HEK293 (cell line): ENCODE results near the gene FXN.

Experiments used
- GLIS2 ChIP-seq: fragments of 450-650 bp; formaldehyde crosslinking; IDR thresholded peaks from 2 replicates; pipeline ENCODE4 v1.5.1; 2016; ENCODE audit warnings: missing biosample characterization, missing genetic modification characterization
- KLF17 ChIP-seq: fragments of 450-650 bp; formaldehyde crosslinking; IDR thresholded peaks from 2 replicates; pipeline ENCODE4 v1.5.1; 2016; ENCODE audit warnings: missing biosample characterization, missing genetic modification characterization
- KLF9 ChIP-seq: fragments of 450-650 bp; formaldehyde crosslinking; IDR thresholded peaks from 2 replicates; pipeline ENCODE4 v1.5.1; 2016; ENCODE audit warnings: missing biosample characterization, missing genetic modification characterization, low read depth
- MYNN ChIP-seq: fragments of 450-650 bp; formaldehyde crosslinking; IDR thresholded peaks from 2 replicates; pipeline ENCODE4 v1.5.1; 2016; ENCODE audit warnings: missing biosample characterization, missing genetic modification characterization, borderline replicate concordance
- SETDB1 ChIP-seq: IDR thresholded peaks from one replicate; pipeline ENCODE4 v1.6.1; 2017; ENCODE audit warnings: mild to moderate bottlenecking, low read length, moderate library complexity, mixed read lengths; ENCODE audit not compliant: insufficient read length
- SP7 ChIP-seq: fragments of 450-650 bp; formaldehyde crosslinking; IDR thresholded peaks from 2 replicates; pipeline ENCODE4 v1.5.1; 2016; ENCODE audit warnings: missing biosample characterization, missing genetic modification characterization
- ZBTB44 ChIP-seq: fragments of 450-650 bp; IDR thresholded peaks from 2 replicates; pipeline ENCODE4 v1.5.1; 2018; ENCODE audit warnings: missing biosample characterization, mild to moderate bottlenecking, missing genetic modification characterization
- ZBTB48 ChIP-seq: fragments of 450-650 bp; formaldehyde crosslinking; IDR thresholded peaks from 2 replicates; pipeline ENCODE4 v1.5.1; 2016; ENCODE audit warnings: missing biosample characterization, missing genetic modification characterization
- ZFP3 ChIP-seq: fragments of 450-650 bp; formaldehyde crosslinking; IDR thresholded peaks from 2 replicates; pipeline ENCODE4 v1.5.1; 2016; ENCODE audit warnings: low read depth, missing biosample characterization, missing genetic modification characterization
- ZFP69B ChIP-seq: fragments of 450-650 bp; formaldehyde crosslinking; IDR thresholded peaks from 2 replicates; pipeline ENCODE4 v1.5.1; 2016; ENCODE audit warnings: missing biosample characterization, missing genetic modification characterization
- ZNF112 ChIP-seq: fragments of 450-650 bp; formaldehyde crosslinking; IDR thresholded peaks from 2 replicates; pipeline ENCODE4 v1.5.0; 2017; ENCODE audit warnings: missing biosample characterization, missing genetic modification characterization
- ZNF132 ChIP-seq: fragments of 450-650 bp; formaldehyde crosslinking; IDR thresholded peaks from 2 replicates; pipeline ENCODE4 v1.5.1; 2017; ENCODE audit warnings: missing biosample characterization, missing genetic modification characterization, borderline replicate concordance
- ZNF138 ChIP-seq: fragments of 450-650 bp; formaldehyde crosslinking; IDR thresholded peaks from 2 replicates; pipeline ENCODE4 v1.5.1; 2016; ENCODE audit warnings: missing biosample characterization, missing genetic modification characterization, borderline replicate concordance
- ZNF155 ChIP-seq: fragments of 450-650 bp; formaldehyde crosslinking; IDR thresholded peaks from 2 replicates; pipeline ENCODE4 v1.5.1; 2016; ENCODE audit warnings: missing biosample characterization, missing genetic modification characterization
- ZNF174 ChIP-seq: fragments of 450-650 bp; formaldehyde crosslinking; IDR thresholded peaks from 2 replicates; pipeline ENCODE4 v1.5.0; 2017; ENCODE audit warnings: missing biosample characterization, mild to moderate bottlenecking, missing genetic modification characterization
- ZNF221 ChIP-seq: fragments of 450-650 bp; formaldehyde crosslinking; IDR thresholded peaks from 2 replicates; pipeline ENCODE4 v1.5.1; 2017; ENCODE audit warnings: missing biosample characterization, missing genetic modification characterization, borderline replicate concordance
- ZNF341 ChIP-seq: fragments of 450-650 bp; formaldehyde crosslinking; IDR thresholded peaks from 2 replicates; pipeline ENCODE4; 2016; ENCODE audit warnings: low read depth, missing biosample characterization, missing genetic modification characterization
- ZNF366 ChIP-seq: fragments of 450-650 bp; formaldehyde crosslinking; conservative IDR thresholded peaks from 2 replicates; pipeline ENCODE4 v1.5.1; 2016; ENCODE audit warnings: missing biosample characterization, missing genetic modification characterization
- ZNF416 ChIP-seq: fragments of 450-650 bp; formaldehyde crosslinking; IDR thresholded peaks from 2 replicates; pipeline ENCODE4 v1.5.1; 2016; ENCODE audit warnings: missing biosample characterization, missing genetic modification characterization
- ZNF423 ChIP-seq: fragments of 450-650 bp; formaldehyde crosslinking; IDR thresholded peaks from 2 replicates; pipeline ENCODE4 v1.5.1; 2016; ENCODE audit warnings: missing biosample characterization, missing genetic modification characterization
- ZNF501 ChIP-seq: fragments of 450-650 bp; formaldehyde crosslinking; IDR thresholded peaks from 2 replicates; pipeline ENCODE4 v1.5.1; 2016; ENCODE audit warnings: missing biosample characterization, missing genetic modification characterization
- ZNF514 ChIP-seq: fragments of 450-650 bp; formaldehyde crosslinking; IDR thresholded peaks from 2 replicates; pipeline ENCODE4 v1.5.1; 2016; ENCODE audit warnings: missing biosample characterization, missing genetic modification characterization
- ZNF529 ChIP-seq: fragments of 450-650 bp; formaldehyde crosslinking; IDR thresholded peaks from 2 replicates; pipeline ENCODE4 v1.5.1; 2017; ENCODE audit warnings: missing genetic modification characterization, missing biosample characterization; ENCODE audit not compliant: insufficient replicate concordance
- ZNF544 ChIP-seq: fragments of 450-650 bp; formaldehyde crosslinking; IDR thresholded peaks from 2 replicates; pipeline ENCODE4 v1.5.0; 2017; ENCODE audit warnings: missing biosample characterization, missing genetic modification characterization
- ZNF571 ChIP-seq: fragments of 450-650 bp; formaldehyde crosslinking; IDR thresholded peaks from 2 replicates; pipeline ENCODE4 v1.5.0; 2017; ENCODE audit warnings: missing biosample characterization, missing genetic modification characterization
- ZNF623 ChIP-seq: fragments of 450-650 bp; formaldehyde crosslinking; IDR thresholded peaks from 2 replicates; pipeline ENCODE4 v1.5.1; 2016; ENCODE audit warnings: missing biosample characterization, missing genetic modification characterization
- ZNF654 ChIP-seq: fragments of 450-650 bp; formaldehyde crosslinking; IDR thresholded peaks from 2 replicates; pipeline ENCODE4 v1.5.1; 2016; ENCODE audit warnings: low read depth, missing biosample characterization, missing genetic modification characterization
- ZNF664 ChIP-seq: fragments of 450-650 bp; formaldehyde crosslinking; IDR thresholded peaks from 2 replicates; pipeline ENCODE4 v1.5.1; 2016; ENCODE audit warnings: missing biosample characterization, missing genetic modification characterization
- ZNF791 ChIP-seq: fragments of 450-650 bp; formaldehyde crosslinking; IDR thresholded peaks from 2 replicates; pipeline ENCODE4 v1.5.1; 2016; ENCODE audit warnings: missing biosample characterization, missing genetic modification characterization
- ZNF830 ChIP-seq: fragments of 450-650 bp; IDR thresholded peaks from 2 replicates; pipeline ENCODE4 v1.5.0; 2018; ENCODE audit warnings: missing biosample characterization, missing genetic modification characterization, low read depth, mild to moderate bottlenecking, moderate library complexity
- TF ChIP-seq, protein P1 (sequence below): fragments of 450-650 bp; formaldehyde crosslinking; IDR thresholded peaks from 2 replicates; pipeline ENCODE4 v1.5.1; 2016; ENCODE audit warnings: missing biosample characterization, missing genetic modification characterization
- TF ChIP-seq, protein P2 (sequence below): fragments of 450-650 bp; formaldehyde crosslinking; IDR thresholded peaks from 2 replicates; pipeline ENCODE4 v1.5.1; 2017; ENCODE audit warnings: missing biosample characterization, missing genetic modification characterization
- TF ChIP-seq, protein P3 (sequence below): fragments of 450-650 bp; formaldehyde crosslinking; IDR thresholded peaks from 2 replicates; pipeline ENCODE4 v1.5.1; 2016; ENCODE audit warnings: missing biosample characterization, missing genetic modification characterization
- TF ChIP-seq, protein P4 (sequence below): fragments of 450-650 bp; formaldehyde crosslinking; IDR thresholded peaks from 2 replicates; pipeline ENCODE4 v1.5.1; 2017; ENCODE audit warnings: missing biosample characterization, missing genetic modification characterization

Gene FXN

GRCh38 chr9:69035438-69036308 lies at the start of gene FXN (continued):
- TF ChIP-seq, protein P1, sequence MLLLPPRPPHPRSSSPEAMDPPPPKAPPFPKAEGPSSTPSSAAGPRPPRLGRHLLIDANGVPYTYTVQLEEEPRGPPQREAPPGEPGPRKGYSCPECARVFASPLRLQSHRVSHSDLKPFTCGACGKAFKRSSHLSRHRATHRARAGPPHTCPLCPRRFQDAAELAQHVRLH (tag by site-specific recombination): peak; percentile 81
- TF ChIP-seq ZNF112 (tag by site-specific recombination) (no peak), ZNF791 (no peak), ZNF501 (tag by site-specific recombination) (no peak), KLF9 (no peak), ZNF654 (tag by site-specific recombination) (peak; percentile 42; the same call in 1 of the 2 replicates), ZNF341 (tag by site-specific recombination) (peak; percentile 79), ZNF423 (tag by site-specific recombination) (no peak), GLIS2 (0 out of 2 replicates have a peak, but pooled peaks have one; percentile 19), ZNF623 (tag by site-specific recombination) (no peak), ZFP69B (tag by site-specific recombination) (0 out of 2 replicates have a peak, but pooled peaks have one; percentile 28), ZNF830 (tag by site-specific recombination) (no peak), ZBTB48 (tag by site-specific recombination) (no peak), MYNN (tag by site-specific recombination) (no peak), ZNF571 (tag by site-specific recombination) (no peak), ZNF174 (tag by site-specific recombination) (no peak), ZNF514 (tag by site-specific recombination) (no peak), ZNF544 (tag by site-specific recombination) (no peak), ZNF529 (no peak), ZNF664 (tag by site-specific recombination) (0 out of 2 replicates have a peak, but pooled peaks have one; percentile 6), ZNF132 (tag by site-specific recombination) (no peak), ZNF138 (tag by site-specific recombination) (no peak), ZNF366 (tag by site-specific recombination) (no peak), ZBTB44 (tag by site-specific recombination) (no peak), SETDB1 (no peak), SP7 (tag by site-specific recombination) (0 out of 2 replicates have a peak, but pooled peaks have one; percentile 16), KLF17 (tag by site-specific recombination) (peak; percentile 52; the same call in 1 of the 2 replicates), ZNF416 (no peak), ZNF221 (tag by site-specific recombination) (no peak), ZNF155 (no peak), ZFP3 (no peak)
- TF ChIP-seq, protein P2, sequence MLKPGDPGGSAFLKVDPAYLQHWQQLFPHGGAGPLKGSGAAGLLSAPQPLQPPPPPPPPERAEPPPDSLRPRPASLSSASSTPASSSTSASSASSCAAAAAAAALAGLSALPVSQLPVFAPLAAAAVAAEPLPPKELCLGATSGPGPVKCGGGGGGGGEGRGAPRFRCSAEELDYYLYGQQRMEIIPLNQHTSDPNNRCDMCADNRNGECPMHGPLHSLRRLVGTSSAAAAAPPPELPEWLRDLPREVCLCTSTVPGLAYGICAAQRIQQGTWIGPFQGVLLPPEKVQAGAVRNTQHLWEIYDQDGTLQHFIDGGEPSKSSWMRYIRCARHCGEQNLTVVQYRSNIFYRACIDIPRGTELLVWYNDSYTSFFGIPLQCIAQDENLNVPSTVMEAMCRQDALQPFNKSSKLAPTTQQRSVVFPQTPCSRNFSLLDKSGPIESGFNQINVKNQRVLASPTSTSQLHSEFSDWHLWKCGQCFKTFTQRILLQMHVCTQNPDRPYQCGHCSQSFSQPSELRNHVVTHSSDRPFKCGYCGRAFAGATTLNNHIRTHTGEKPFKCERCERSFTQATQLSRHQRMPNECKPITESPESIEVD (tag by site-specific recombination): no peak
- TF ChIP-seq, protein P3, sequence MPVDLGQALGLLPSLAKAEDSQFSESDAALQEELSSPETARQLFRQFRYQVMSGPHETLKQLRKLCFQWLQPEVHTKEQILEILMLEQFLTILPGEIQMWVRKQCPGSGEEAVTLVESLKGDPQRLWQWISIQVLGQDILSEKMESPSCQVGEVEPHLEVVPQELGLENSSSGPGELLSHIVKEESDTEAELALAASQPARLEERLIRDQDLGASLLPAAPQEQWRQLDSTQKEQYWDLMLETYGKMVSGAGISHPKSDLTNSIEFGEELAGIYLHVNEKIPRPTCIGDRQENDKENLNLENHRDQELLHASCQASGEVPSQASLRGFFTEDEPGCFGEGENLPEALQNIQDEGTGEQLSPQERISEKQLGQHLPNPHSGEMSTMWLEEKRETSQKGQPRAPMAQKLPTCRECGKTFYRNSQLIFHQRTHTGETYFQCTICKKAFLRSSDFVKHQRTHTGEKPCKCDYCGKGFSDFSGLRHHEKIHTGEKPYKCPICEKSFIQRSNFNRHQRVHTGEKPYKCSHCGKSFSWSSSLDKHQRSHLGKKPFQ (tag by site-specific recombination): no peak
- TF ChIP-seq, protein P4, sequence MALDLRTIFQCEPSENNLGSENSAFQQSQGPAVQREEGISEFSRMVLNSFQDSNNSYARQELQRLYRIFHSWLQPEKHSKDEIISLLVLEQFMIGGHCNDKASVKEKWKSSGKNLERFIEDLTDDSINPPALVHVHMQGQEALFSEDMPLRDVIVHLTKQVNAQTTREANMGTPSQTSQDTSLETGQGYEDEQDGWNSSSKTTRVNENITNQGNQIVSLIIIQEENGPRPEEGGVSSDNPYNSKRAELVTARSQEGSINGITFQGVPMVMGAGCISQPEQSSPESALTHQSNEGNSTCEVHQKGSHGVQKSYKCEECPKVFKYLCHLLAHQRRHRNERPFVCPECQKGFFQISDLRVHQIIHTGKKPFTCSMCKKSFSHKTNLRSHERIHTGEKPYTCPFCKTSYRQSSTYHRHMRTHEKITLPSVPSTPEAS (tag by site-specific recombination): no peak
